HCT116 (cell line): Measurements from ENCODE around the gene STUM.

Experiments
- POLR2A ChIP-seq: IDR thresholded peaks from 2 replicates; pipeline ENCODE4 v1.7.0; 2011; ENCODE audit warnings: borderline replicate concordance; ENCODE audit not compliant: insufficient read depth, insufficient read length; ENCODE audit errors: extremely low read depth
- POLR2AphosphoS5 ChIP-seq: IDR thresholded peaks from 2 replicates; pipeline ENCODE4 v1.6.1; 2011; ENCODE audit warnings: mild to moderate bottlenecking, low read depth, low read length, moderate library complexity
- SRF ChIP-seq: IDR thresholded peaks from 2 replicates; pipeline ENCODE4 v1.6.1; 2012; ENCODE audit warnings: low read depth
- TCF7L2 ChIP-seq: IDR thresholded peaks from 2 replicates; pipeline ENCODE4 v1.7.0; 2011; ENCODE audit warnings: borderline replicate concordance, inconsistent platforms; ENCODE audit not compliant: insufficient read depth, insufficient read length; ENCODE audit errors: extremely low read depth
- ZNF274 ChIP-seq: fragments of 200-500 bp; sonication (Bioruptor generic); IDR thresholded peaks from 2 replicates; pipeline ENCODE4 v1.6.1; 2014; ENCODE audit warnings: mild to moderate bottlenecking, low read depth, low read length, inconsistent platforms
- TF ChIP-seq, protein P1 (sequence below), 3 experiments: fragments of 200-600 bp in 1 of 3; sonication (generic) in 1 of 3; IDR thresholded peaks in 2 of 3; conservative IDR thresholded peaks in 1 of 3; 2 replicates each; pipeline ENCODE4 v1.5.1; 2012 to 2017; ENCODE audit warnings: low read depth in 2 of 3, low read length in 2 of 3, antibody characterized with exemption in 1 of 3, borderline replicate concordance in 1 of 3, control low read depth in 1 of 3, mild to moderate bottlenecking in 1 of 3, mixed read lengths in 1 of 3, mixed run types in 1 of 3, moderate library complexity in 1 of 3; ENCODE audit not compliant: insufficient read depth in 1 of 3
- TF ChIP-seq, protein P2 (sequence below): IDR thresholded peaks from 2 replicates; pipeline ENCODE4 v1.6.1; 2012

GRCh38 chr1:226633541-226634165 is 85.1 kb downstream of the STUM start:
- TF ChIP-seq, protein P1, sequence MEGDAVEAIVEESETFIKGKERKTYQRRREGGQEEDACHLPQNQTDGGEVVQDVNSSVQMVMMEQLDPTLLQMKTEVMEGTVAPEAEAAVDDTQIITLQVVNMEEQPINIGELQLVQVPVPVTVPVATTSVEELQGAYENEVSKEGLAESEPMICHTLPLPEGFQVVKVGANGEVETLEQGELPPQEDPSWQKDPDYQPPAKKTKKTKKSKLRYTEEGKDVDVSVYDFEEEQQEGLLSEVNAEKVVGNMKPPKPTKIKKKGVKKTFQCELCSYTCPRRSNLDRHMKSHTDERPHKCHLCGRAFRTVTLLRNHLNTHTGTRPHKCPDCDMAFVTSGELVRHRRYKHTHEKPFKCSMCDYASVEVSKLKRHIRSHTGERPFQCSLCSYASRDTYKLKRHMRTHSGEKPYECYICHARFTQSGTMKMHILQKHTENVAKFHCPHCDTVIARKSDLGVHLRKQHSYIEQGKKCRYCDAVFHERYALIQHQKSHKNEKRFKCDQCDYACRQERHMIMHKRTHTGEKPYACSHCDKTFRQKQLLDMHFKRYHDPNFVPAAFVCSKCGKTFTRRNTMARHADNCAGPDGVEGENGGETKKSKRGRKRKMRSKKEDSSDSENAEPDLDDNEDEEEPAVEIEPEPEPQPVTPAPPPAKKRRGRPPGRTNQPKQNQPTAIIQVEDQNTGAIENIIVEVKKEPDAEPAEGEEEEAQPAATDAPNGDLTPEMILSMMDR (IDR thresholded peaks at IDR 0.05 in 2 of 3, conservative IDR thresholded peaks at IDR 0.05 in 1 of 3; ENCODE audit: borderline replicate concordance in 1 of 3, insufficient read depth in 1 of 3, low read depth in 2 of 3, low read length in 2 of 3) = no peak
- no peak for TF ChIP-seq TCF7L2
- TF ChIP-seq, protein P2, sequence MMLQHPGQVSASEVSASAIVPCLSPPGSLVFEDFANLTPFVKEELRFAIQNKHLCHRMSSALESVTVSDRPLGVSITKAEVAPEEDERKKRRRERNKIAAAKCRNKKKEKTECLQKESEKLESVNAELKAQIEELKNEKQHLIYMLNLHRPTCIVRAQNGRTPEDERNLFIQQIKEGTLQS = no peak
- TF ChIP-seq POLR2A = no peak
- TF ChIP-seq POLR2AphosphoS5 = no peak
- no peak for TF ChIP-seq SRF
- no peak for TF ChIP-seq ZNF274
